ENCODE results near the gene OR2L13. TPM values are rescaled to one million over a fixed set of nuclear protein-coding genes. Genes with fewer than 3 reads are reported as not detected.

OR2L13 gene, protein sequence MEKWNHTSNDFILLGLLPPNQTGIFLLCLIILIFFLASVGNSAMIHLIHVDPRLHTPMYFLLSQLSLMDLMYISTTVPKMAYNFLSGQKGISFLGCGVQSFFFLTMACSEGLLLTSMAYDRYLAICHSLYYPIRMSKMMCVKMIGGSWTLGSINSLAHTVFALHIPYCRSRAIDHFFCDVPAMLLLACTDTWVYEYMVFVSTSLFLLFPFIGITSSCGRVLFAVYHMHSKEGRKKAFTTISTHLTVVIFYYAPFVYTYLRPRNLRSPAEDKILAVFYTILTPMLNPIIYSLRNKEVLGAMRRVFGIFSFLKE
- not detected in 2 replicates for total RNA-seq
- long read RNA-seq: 0 reads

DNA sequence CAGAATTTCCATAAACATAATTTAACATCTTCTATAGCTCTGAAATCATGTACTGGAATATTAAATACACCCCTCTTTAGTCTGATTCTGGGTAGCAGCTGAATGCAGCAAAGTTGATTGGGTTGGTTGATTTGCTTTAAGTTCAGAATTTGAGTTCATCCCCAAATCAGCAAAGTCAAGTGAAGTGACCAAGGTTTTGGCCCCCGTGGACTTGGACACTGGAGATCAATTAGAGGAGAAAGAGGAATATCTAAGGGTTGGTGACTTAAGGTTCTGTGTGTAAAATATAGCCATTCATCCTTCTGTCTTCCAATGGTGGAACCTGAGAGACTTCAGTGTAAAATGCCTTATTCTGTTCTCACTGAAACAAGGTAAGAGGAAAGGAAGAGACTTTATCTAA, at the start of gene OR2L13:
Gene OR2L13 (plus strand): TSS at position 301 of the 400 bp plus-strand sequence. CDS start 4,192 bp downstream, outside the sequence.
- Mint-ChIP-seq H3K9me3 (peaks cover 41% of the 10 kb centered on the region), H3K4me3 (no peak within 1 kb of the TSS), H3K27ac (ENCODE audit: unreplicated experiment) (no peak within 1 kb of the TSS), H3K27me3 (ENCODE audit: low read depth) (no peaks in the 10 kb centered on the region), H3K36me3 (ENCODE audit: low read depth) (peaks cover 11% of the 10 kb centered on the region), H3K4me1 (no peaks in the 10 kb centered on the region)
- no peak for DNase-seq (ENCODE audit: low read depth, low spot score)
- TF ChIP-seq, protein P1, sequence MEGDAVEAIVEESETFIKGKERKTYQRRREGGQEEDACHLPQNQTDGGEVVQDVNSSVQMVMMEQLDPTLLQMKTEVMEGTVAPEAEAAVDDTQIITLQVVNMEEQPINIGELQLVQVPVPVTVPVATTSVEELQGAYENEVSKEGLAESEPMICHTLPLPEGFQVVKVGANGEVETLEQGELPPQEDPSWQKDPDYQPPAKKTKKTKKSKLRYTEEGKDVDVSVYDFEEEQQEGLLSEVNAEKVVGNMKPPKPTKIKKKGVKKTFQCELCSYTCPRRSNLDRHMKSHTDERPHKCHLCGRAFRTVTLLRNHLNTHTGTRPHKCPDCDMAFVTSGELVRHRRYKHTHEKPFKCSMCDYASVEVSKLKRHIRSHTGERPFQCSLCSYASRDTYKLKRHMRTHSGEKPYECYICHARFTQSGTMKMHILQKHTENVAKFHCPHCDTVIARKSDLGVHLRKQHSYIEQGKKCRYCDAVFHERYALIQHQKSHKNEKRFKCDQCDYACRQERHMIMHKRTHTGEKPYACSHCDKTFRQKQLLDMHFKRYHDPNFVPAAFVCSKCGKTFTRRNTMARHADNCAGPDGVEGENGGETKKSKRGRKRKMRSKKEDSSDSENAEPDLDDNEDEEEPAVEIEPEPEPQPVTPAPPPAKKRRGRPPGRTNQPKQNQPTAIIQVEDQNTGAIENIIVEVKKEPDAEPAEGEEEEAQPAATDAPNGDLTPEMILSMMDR (conservative IDR thresholded peaks at IDR 0.05): no peak

DNA sequence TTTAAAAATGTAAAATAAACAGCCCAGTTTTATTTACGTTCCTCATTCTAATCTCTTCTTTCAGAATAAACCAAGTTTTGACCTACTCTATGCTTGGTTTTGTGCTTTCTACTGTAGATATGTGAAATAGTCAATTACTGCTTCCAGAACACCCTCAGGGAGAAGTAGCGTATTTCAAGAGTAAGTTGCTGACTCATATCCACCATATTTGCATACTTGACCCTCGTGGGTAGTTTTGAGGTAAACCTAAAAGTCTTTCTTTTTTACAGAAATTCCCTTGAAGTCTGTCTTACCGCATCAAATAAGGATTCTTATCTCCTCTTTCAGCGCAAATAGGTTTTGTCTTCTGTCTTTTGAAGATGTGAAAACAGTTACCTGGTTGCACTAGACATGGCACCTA, 49.8 kb upstream of the OR2L13 start:
- Mint-ChIP-seq H3K27ac (ENCODE audit: unreplicated experiment) (no peak overlapping the region), H3K27me3 (ENCODE audit: low read depth) (no peaks in the 10 kb centered on the region), H3K4me3 (no peak overlapping the region), H3K36me3 (ENCODE audit: low read depth) (peaks cover 2% of the 10 kb centered on the region), H3K4me1 (no peaks in the 10 kb centered on the region), H3K9me3 (peaks cover 29% of the 10 kb centered on the region)
- TF ChIP-seq, protein P1 (conservative IDR thresholded peaks at IDR 0.05): no peak
- DNase-seq (ENCODE audit: low read depth, low spot score): no peak

DNA sequence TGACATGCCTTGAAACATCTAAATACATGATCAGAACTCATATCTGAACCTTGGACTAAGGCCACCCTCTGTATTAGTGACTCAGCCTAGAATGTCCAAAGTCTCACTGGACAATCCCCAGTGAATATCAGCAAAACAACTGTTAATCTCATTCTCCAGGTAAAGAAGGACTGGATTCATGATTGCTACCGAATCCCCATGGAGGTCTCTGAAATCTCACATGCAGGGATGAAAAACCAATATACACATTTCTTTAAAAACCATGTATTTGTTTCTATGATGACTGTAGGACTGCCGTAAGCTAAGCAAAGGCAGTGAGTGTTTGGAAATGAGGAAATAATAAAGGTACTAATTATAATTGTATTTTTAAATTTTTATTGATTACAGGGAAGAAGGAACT, 48.4 kb upstream of the OR2L13 start, which contains the start of gene OR2L3:
Gene OR2L3 (plus strand): TSS at position 301 of the 400 bp plus-strand sequence. CDS start 13,846 bp downstream, outside the sequence.
- H3K4me1 Mint-ChIP-seq: no peaks in the 10 kb centered on the region
- H3K27me3 Mint-ChIP-seq (ENCODE audit: low read depth): no peaks in the 10 kb centered on the region
- no peak within 1 kb of the TSS for H3K27ac Mint-ChIP-seq (ENCODE audit: unreplicated experiment)
- no peaks in the 10 kb centered on the region for H3K36me3 Mint-ChIP-seq (ENCODE audit: low read depth)
- no peak for DNase-seq (ENCODE audit: low read depth, low spot score)
- H3K4me3 Mint-ChIP-seq: no peak within 1 kb of the TSS
- TF ChIP-seq, protein P1 (conservative IDR thresholded peaks at IDR 0.05): no peak
- peaks cover 29% of the 10 kb centered on the region for H3K9me3 Mint-ChIP-seq

DNA sequence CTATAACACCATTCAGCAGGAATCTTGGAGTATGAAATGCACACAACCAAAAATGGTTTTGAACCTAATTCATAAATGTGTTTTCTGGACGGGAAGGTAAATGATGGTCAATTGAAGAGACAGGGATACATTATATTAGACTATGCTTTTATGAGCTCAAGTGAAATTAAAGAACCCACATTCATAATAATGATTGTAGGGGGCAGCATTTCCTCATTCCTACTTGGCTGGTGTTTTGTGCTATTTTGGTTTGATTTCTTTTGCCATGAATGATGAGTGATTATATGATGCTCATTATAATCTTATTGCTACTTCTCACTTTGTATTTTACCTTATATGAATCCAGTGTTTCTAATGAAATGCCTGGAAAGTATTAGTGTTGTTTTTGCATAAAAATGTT, 48.0 kb upstream of the OR2L13 start:
- H3K4me1 Mint-ChIP-seq: no peaks in the 10 kb centered on the region
- DNase-seq (ENCODE audit: low read depth, low spot score): no peak
- H3K27ac Mint-ChIP-seq (ENCODE audit: unreplicated experiment): no peak overlapping the region
- H3K36me3 Mint-ChIP-seq (ENCODE audit: low read depth): no peaks in the 10 kb centered on the region
- TF ChIP-seq, protein P1 (conservative IDR thresholded peaks at IDR 0.05): no peak
- no peak overlapping the region for H3K4me3 Mint-ChIP-seq
- H3K9me3 Mint-ChIP-seq: peaks cover 29% of the 10 kb centered on the region
- no peaks in the 10 kb centered on the region for H3K27me3 Mint-ChIP-seq (ENCODE audit: low read depth)

DNA sequence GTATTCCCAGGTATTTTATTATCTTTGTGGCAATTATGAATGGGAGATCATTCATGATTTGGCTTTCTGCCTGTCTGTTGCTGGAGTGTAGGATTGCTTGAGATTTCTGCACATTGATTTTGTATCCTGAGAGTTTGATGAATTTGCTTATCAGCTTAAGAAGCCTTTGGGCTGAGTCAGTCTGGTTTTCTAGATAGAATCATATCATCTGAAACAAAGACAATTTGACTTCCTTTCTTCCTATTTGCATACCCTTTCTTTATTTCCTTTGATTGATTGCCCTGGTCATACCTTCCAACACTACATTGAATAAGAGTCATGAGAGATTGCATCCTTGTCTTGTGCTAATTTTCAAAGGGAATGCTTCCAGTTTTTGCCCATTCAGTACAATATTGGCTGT, 40.3 kb upstream of the OR2L13 start:
- TF ChIP-seq, protein P1 (conservative IDR thresholded peaks at IDR 0.05): no peak
- Mint-ChIP-seq H3K27ac (ENCODE audit: unreplicated experiment) (no peak overlapping the region), H3K4me1 (no peaks in the 10 kb centered on the region), H3K9me3 (peaks cover 35% of the 10 kb centered on the region), H3K4me3 (no peak overlapping the region), H3K27me3 (ENCODE audit: low read depth) (no peaks in the 10 kb centered on the region), H3K36me3 (ENCODE audit: low read depth) (peaks cover 4% of the 10 kb centered on the region)
- no peak for DNase-seq (ENCODE audit: low read depth, low spot score)

Measured in neural crest cell (in vitro differentiated cells).